ENCODE results near the gene TBC1D1.
"Not testable (repeated sequence)": the region's sequence is repeated elsewhere in the genome, so short reads cannot be mapped to it uniquely, and the experiment has no call there.

Gene TBC1D1

DNA sequence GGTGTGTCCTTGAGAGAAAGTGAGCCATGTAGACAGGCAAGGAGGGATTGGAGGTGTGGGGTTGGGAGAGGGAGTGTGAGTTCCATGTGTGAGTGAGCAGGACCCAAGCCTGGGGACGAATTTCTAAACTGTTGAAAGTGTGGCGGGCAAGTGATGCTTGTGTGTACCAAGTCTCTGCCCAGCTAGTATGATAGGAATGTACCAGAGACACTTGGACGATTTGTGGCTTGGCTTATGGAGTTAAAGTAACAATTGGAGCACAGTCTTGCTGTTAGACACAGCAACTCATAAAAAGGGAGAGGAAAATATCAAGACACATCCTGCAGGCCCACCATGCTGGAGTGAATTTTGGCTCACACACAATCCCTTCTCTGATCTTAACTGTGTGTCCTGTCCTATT lies 77.9 kb downstream of the TBC1D1 start:
- DNase-seq = no peak

DNA sequence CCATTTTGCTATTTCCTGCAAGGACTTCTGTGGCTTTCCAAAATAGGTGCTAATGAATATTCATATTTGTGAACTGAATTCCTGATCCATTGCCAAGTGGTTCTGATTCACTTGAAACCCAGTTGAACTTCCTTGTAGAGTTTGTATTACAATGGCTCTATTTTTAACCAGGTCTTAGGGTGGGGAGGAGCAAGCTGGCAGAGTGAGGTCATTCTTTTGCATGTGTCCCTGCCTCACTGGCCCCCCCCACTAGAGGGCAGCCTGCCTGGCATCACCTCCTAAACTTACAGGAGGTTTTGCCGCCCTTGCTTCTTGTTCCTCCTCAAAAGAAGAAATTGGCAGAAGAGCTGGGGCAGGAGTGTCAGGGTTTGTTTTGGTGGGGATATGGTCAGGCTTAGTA lies 79.8 kb downstream of the TBC1D1 start:
- DNase-seq = no peak

DNA sequence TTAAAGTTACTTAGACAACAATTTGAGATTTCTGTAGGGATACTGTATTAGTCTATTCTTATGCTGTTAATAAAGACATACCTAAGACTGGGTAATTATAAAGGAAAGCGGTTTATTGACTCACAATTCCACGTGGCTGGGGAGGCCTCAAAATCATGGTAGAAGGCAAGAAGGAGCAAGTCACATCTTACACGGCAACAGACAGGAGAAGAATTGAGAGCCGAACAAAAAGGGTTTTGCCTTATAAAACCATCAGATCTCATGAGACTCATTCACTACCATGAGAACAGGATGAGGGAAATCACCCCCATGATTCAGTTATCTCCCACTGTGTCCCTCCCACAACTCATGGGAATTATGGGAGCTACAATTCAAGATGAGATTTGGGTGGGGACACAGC lies 80.3 kb downstream of the TBC1D1 start:
- DNase-seq = no peak

DNA sequence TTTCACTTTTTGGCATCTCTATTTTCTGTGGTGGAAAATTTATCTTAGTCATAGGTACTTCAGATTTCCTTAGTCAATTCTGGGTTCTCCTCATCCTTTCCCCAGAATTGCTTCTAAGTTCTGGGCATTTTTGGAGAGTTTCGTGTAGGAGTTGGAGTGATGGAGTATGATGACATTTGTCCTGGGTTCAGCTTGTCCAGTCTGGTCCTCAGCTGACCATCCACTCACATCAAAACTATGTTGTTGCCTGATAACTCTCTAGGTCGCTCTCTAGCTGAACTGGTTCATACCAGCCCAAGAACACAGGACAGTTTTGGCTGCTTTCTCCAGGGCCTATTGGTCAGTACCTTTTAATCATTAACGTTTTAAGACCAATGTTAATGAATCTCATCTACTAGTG lies 82.6 kb downstream of the TBC1D1 start:
- DNase-seq = no peak

DNA sequence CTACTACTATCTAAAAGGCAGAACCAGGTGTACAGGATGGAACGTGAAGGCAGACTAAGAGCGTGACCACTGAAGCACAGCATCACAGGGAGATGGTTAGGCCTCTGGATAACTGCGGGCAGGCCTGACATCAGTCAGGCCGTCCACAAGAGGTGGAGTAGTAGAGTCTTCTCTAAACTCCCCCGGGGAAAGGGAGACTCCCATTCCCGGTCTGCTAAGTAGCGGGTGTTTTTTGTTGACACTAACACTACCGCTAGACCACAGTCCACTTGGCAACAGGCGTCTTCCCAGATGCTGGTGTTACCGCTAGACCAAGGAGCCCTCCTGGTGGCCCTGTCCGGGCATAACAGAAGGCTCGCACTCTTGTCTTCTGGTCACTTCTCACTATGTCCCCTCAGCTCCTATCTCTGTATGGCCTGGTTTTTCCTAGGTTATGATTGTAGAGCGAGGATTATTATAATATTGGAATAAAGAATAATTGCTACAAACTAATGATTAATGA lies 84.5 kb downstream of the TBC1D1 start:
- not testable (repeated sequence) for DNase-seq

DNA sequence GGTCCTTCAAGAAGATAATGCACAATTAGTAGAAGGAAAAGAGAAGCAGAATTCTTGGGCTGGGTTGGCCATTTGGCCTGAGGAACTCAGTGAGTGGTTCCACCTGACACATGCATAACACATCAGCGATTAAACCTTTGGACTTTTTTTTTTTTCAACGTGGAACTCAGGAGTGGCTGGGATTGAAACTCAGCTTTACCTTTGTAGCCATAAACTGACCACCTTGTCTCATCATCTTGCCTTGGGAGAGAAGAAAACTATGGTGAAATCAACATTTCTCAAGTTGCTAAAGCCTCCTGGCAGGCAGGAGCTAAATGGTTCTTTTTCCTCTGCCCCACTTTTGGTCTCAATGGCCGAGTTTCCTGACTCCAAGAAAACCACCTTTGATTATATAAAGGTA lies 85.6 kb downstream of the TBC1D1 start:
- no peak for DNase-seq

DNA sequence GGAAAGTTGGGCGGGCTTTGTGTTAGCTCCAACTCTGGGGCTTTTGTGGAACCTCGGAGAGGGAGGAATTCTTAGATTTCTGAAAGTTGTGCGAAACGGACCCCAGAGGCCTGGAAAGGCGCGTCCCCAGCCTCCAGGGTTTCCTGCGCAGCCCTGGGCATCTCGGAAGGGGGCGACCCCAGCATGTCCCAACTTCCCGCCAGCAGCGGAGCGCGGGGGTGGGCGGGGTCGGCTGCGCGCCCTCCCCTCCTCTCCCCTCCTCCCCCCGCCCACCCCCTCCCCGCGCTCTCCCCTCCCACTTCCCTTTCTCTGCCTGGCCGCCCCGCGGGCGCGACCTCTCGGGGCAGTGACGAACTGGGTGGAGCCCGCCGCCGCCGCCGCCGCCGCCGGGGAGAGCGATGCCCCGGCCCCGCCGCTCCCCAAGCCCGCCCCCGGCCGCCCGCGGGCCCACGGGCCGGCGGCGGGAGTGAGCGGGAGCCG lies 86.1 kb downstream of the TBC1D1 start:
- DNase-seq = no peak

DNA sequence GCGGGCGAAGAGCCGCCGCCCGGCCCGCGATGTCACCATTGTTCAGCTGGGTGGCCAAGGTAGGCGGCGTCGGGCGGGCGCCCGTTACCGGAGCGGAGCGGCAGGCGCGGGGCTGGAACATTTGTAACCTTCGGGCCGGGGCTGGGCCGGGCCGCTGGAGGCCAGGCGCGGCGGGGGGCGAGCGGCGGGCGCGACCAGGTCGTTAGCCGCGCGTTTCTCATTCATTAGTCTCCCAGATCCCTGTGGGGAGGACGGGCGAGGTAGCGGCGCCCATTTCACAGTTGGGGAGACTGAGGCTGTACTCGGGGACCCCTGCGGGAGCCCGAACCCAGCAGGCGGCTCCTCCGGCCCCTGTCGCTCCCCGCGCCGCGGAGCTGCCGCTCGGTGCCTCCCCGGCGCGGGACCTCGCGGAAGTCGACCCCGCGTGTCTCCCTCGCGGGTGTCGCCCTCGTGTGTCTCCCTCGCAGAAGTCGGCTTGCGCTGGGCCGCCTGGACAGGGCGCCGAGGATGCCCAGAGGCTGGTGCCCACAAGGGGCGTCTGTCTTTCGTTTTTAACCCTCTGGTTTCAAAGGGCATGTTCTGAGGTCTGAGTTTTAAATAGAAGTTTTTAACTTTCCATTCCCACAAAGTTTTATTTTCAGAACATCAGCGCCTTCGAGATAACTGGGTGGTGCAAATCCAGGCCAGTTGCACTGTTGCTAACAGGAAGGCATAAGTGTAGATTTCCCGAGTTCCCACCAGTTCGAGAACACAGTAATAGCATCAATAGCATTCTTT lies 86.8 kb downstream of the TBC1D1 start:
- no peak for DNase-seq

DNA sequence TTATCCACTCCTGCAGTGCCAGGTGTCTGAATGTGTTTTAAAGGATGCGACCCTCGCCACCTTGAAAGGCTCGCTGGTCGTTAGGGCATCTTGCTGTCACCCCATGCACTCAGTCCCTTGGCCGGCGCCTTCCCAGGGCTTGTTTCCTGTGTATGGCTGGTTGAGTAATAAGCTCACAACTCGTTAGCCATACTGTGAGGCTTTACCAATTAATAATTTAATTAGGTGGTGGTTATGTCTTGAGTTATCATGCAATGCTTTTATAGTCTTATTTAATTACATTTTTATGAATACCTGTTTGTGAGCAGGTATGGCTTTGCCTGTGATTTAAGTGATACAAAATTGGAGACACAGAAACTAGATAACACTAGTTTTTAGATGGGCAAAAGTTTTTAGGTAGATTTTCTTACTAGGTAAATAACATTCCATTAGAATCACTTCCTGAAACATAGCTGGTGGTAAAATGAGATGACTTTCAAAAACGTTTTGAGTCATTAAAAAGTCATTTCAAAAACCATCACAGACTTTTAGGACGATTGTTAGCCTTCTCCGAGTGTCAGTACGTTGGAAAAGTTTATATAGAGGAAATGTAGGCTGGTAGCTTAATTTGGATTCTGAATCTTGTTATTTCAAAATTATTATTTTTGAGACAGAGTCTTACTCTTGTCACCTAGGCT lies 87.5 kb downstream of the TBC1D1 start:
- DNase-seq = no peak

DNA sequence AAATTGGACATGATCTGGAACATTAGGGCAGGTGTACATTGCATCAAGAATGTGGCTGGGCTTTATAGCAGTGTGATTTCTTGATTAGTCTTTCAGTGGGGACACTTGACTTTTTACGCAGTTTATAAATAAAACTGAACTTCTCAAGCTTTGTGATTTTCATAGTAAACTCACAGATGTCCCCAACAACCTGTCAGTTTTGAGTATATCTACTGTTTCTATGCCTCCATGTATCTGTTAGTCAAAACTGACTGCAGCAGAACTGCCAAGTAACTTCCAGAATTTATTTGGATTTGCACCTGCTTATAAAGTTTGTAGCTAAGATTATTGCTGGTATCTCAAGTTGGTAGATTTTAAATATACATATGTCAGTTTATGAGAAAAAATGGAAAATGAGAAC lies 89.4 kb downstream of the TBC1D1 start:
- DNase-seq = no peak

DNA sequence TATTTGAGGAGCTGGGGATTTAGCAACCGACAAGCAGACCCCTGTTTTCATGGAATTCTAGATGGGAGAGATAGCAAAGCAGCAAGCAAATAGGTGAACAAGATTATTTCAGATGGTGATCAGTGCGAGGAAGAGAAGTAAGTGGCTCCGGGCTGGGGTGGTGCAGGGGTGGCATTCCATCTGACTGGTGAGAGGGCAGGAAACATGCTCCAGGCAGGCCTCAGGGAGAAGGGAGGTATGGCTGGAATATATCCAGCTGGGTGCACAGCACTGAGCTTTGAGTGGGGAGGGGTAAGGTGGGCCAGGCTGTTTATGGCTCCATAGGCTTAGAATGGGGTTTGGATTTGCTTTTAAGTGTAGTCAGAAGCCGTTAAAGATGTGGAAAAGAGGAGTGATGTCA lies 90.5 kb downstream of the TBC1D1 start:
- no peak for DNase-seq

DNA sequence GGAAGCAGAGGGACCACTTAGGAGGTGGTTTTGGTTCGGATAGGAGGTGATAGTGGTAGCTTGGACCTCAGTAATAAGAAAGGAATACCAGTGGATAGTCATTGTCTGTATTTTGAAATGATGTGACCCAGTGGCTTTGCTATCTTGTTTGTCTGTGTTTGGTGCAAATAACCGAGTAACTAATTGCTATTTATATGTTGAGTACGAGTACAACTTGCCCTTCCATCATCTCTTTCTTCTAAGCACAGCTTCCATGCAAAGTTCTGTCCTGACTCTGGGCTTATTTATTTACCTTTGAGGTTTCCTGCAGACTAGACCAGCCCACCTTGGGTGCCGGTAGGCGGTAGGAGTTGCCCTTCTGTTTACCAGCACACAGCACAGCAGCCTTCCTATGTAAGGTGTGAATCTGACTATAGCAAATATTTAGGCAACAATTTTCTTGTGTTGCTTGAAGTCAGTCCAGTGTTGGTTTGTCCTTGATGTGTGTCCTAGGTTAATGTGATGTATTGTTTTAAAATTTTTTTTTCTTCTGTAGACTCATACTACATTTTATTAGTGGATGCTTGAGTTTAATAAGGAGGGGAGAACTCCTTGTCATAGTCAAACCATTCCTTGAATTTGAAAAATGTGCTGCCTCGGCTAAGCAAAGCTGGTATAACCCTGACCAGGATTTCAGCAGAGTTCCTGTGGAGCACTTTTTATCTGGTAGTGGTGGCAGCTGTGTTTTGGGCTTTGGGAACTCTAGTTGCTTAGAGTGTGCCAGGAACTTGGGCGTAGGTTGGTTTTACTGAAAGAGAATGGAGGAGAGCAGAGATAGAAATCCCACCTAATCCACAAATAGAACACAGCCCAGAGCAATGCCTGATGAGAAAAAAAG lies 91.2 kb downstream of the TBC1D1 start:
- DNase-seq = no peak

DNA sequence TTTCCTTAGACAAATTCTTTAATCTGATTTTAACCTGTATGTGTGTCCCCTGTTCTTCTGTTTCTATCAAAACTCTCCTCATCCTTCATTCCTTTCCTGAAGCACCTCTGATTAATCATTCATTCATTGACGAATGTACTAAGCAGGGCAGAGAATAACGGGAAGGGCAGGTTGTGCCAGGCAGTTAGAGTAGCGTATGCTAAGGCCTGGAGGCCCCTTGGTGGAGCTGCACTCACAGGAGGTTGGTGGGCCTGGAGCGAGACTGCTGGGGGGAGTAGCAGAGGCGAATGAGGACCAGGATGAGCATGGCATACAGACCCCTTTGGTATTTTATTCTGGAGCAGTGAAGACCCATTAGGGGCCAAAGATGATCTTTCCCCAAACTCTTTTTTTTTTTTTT lies 91.9 kb downstream of the TBC1D1 start:
- DNase-seq = no peak

DNA sequence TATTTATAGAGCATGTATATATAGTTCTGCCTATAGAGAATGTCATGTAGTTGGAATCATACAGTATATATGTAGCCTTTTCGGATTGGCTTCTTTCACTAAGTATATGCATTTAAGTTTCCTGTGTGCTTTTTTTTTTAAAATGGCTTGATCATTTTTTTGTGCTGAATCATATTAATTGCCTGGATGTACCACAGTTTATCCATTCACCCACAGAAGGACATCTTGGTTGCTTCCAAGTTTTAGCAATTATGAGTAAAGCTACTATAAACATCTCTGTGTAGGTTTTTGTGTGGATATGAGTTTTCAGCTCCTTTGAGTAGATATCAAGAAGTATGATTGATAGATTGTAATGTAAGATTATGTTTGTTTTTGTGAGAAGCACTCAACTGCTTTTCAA lies 93.1 kb downstream of the TBC1D1 start:
- no peak for DNase-seq

DNA sequence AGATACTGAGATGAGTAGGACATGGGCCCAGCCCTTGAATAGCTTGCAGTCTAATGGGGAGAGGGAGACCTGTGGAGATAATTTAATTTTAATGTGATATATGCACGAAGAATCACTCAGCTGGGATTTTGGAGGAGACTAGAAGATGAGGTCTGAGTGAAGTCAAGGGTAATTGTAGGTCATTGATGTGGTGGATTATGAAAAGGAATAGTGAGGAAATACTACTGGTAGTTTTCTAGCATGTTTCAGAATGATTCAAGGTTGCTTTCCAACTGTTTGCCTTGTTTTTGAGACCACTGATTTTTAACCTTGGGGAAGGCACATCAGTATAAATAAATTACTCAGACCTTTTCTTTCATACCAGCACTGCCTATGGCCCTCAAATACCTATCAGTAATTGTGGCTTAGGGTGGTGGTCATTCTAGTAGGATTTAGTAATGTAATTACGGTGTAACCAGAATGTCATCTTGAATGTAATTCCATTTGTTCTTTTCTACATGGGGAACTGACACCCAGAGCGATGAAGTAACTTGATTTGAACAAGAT lies 94.9 kb downstream of the TBC1D1 start:
- no peak for DNase-seq

DNA sequence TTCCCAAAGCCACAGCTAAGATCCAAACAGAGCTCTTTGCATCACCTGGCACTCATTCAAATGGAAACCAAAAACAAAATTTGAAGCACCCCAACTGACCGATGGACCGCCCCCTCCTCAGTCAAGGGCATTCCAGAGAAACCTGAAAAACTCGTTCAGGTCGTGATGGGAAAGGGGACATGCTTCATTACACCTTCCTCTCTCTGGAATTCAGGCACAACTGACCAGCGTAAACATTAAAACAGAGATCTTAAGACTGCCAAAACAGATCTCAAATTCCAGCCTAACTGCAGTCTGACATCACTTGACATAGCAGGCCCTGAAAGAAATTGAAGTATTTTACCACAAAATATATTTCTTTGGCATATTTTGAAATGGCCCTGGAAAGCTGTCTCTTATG lies 97.8 kb downstream of the TBC1D1 start:
- no peak for DNase-seq

DNA sequence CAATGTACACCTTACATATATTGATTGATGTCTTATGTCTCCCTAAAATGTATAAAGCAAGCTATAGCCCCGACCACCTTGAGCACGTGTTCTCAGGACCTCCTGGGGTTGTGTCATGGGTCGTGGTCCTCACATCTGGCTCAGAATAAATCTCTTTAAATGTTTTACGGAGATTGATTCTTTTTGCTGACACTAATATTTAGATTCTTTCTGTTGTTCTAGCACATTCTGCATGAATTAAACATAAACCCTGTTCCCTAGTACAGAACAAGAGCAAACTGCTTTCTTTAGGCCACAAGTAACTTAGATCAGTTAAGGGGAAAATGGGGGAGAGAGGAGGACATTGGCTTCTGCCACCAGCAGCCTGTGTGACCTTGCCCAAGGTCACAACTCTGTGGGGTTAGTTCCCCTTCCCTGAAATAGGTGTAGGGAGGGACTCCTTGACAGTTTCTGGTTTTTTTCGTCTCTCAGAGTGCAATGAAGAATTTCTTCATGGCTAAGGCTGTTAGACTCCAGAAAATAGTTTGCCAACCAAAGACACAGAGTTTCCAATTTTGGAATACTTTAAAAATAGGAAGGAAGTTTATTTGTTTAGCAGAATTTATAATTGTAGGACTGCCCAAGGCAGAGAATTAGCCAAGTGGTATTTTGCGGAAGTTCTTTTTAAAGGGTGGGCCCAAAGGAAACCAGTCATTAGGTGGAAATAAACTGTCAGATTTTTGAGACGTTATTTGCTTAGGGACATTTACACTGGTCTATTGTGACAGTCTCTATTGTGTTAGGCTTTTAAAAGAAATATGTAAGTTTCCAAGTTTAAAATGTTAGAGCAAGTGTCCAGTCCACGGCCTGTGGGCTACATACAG lies 98.7 kb downstream of the TBC1D1 start:
- no peak for DNase-seq

DNA sequence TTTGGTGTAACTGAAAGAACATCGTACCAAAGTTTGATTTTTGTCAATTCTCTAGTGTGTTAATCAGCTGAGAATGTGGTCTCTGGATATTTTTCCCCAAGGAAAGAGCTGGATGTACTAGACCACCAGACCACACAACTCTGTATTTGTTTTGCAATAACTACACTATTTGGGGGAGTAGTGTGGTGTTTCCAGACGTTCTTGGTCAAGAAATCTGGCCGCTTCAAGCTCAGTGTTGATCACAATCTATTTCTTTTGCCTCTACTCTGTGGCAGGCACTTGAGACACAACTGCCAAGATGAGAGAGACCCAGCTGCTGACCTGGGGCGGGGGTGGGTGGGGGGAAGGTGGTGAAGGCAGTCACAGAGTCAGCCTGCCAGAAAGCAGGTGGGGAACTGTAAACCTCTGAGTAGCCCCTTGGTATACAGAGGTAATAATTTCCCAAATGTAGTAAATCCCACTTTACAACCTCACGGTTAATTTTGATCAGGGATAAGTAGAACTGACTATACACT lies 99.9 kb downstream of the TBC1D1 start:
- no peak for DNase-seq

DNA sequence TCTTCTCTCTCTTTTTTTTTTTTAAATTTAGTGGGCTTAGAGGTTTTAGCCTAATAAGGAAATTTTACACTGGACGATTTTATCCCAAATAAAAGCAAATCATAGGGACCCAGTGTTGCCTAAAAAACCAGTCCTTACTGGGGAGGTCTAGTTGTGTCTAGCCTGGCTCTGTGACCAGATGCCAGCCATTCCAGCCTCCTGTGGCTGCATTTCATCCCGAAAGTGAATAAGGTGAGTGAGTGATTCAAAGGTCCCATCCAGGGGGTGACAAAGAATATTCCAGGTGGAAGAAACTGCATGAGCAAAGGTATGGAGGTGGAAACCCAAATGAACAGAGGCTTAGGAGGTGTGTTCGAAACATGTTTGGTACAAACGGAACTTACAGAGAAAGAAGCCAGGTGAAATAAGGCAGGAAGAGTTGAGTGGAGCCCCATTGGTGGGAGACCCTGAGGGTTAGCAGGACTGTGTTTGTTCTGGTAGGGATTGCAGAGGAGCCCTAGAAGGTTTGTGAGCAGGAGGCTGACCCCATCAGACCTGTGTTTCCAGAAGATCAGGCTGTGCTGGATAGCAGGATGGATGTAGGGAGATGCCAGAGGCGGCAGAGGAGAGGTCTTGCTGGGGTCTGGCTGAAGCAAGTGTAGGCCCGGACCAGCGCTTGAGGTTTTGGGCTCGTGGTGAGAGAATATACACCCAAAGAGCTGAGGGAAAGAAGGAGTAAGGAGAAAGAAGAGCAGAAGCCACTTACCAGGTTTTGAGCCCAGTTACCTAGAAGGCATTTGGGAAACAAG lies 100.9 kb downstream of the TBC1D1 start:
- no peak for DNase-seq

DNA sequence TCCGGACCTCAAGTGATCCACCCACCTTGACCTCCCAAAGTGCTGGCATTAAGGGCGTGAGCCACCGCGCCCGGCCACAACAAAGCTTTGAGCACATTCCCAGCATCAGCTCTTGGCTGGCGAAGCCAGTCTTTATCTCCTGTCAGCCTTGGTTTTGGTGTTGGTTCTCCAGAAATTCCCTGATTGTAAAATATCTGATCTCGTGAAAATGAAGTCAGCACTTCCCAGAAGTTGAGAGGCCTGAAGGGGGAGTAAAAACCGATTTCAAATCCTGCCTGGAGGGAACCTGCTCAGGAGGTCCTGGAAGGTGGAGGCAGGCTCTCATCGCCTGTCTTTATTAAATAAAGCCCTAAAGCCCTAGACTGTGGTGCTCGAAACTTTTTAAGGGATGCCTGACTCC lies 102.9 kb downstream of the TBC1D1 start:
- DNase-seq = no peak

DNA sequence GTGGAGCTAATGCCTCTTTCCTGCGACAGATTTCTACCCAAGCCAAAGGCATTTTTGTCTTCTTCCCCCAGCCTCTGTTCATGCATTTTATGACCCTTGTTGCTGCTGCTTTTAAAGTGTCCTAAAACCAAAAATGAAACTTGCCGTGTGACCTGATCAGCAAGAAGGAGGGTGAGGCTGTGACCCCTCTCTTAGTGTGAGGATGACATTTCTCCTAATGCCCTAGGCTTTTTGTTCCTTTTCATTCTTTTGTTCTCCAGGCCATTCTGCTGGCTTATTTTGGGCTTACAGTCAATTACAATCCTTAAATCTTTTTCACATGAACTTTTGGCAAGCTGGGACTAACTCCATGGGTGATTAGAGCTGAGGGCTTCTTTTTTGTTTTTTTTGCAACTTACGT lies 103.7 kb downstream of the TBC1D1 start:
- DNase-seq = no peak
